ENCODE results near the gene CORO6.
"Not testable (repeated sequence)": the region's sequence is repeated elsewhere in the genome, so short reads cannot be mapped to it uniquely, and the experiment has no call there.

Gene CORO6

DNA sequence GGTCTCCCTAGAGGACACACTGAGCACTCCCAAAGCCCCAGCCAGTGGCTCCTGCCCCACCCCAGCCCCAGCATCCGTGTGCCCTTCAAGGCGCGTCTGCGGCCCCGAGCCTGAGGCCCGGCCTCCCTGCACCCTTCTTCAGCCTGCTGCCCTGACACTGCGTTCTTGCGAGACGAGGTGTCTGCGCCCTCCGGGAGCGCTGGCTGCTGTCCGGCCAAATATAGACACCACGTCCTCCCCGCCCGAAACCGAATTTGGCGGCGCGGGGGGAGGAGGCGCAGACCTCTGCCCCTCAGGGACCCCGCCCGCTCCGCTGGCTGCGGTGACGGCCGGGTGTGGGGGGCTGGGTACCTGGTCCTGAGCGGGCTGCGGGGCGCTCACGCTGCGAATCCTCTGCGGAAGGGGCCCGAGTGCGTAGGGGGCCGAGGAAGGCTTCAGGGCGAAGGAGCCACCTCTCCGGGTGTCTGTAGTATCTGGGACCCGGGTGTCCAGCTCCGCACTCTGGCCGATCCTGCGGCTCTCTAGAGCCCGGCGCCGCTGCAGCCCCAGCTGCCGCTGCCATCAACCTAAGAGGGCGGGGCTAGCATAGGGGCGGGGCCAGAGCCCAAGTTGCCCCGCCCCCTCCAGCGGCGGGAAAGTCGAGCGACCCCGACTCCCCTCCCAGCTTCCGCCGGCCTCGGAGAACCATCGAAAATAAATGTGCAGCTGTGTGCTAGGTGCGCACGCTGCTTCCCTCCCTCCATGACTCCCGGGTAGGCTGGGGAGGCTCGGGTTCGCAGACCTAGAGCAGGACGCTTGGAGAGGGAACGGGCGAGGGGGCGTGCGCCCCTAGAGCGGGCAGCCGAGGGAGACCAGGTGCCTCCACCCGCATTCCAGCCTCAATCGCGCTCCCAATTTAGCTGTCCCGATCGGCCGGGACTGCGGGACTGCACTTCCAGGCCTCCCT, at the start of gene CORO6:
CORO6 (minus strand) TSS at position 576 of the 946 bp plus-strand sequence. CDS start 1,491 bp downstream, outside the sequence.
- peak; percentile 44 for DNase-seq

DNA sequence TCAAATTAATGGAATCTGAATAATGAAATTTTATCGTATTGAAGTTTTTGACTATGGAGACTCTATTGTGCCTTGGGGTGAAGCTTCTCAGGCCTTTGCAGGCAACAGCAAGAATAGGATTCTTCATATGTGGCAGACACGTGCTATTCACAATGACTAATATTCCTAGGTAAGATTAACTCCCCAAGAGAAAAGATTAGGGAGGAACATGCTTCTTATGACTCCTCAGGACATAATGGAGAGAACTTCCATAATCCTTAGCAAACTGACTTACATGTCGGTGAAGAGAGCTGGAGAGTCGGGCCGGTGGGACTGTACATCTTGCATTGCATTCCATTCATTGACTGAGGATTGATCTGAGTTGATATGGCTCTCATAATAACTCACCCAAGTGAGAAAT, 48.9 kb upstream of the CORO6 start:
- no peak for DNase-seq

DNA sequence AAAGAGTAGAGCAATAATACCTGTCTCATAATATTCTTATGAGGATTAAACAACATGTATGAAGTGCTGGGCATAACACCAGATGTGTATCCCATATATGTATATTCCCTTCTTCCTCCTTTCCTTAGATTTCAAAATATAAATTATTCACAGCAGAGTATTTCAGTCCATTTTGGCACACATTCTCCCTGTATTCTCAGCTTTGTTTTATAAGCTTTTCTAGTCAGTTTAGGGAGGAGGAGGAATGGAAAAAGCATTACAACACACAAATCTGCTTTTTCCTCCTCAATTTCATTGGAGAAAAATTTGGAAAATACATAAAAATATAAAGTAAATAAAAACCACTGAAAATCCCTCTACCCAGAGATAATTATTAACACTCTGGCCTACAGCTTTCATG, 46.6 kb upstream of the CORO6 start:
- no peak for DNase-seq

DNA sequence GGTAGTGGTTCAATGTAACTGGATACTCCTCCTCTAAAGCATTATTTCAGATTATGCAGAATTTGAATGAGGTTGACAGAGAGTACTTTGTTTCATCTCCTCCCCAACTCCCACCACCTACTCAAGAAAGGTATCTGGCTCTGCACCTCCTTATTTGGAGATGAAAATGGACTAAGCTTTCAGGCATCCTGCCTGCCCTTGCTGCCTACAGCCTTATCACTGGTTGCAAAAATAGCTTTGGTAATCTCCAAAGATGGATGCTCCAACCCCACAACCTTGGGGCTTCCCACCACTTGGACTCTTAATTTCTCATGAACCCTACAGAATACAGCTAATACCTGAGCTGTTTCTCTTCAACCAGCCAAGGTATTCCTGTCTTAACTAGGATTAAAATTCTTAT, 45.3 kb upstream of the CORO6 start:
- no peak for DNase-seq

DNA sequence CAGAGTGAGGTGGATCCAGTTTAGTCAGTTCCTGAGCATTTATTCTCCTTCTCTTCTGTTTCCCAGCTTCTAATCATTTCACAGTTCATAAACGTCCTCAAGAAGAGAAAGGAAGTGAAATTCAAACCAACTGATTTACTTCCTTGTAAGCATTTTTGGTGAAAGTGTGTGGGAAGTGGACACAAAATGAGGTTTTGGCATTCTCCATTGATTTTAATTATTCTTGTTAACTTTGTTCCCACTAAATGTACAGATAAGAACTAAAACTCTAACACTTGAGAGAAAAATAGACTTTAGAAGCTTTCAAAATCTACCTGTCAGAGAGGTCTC, 42.7 kb upstream of the CORO6 start:
- DNase-seq = no peak

DNA sequence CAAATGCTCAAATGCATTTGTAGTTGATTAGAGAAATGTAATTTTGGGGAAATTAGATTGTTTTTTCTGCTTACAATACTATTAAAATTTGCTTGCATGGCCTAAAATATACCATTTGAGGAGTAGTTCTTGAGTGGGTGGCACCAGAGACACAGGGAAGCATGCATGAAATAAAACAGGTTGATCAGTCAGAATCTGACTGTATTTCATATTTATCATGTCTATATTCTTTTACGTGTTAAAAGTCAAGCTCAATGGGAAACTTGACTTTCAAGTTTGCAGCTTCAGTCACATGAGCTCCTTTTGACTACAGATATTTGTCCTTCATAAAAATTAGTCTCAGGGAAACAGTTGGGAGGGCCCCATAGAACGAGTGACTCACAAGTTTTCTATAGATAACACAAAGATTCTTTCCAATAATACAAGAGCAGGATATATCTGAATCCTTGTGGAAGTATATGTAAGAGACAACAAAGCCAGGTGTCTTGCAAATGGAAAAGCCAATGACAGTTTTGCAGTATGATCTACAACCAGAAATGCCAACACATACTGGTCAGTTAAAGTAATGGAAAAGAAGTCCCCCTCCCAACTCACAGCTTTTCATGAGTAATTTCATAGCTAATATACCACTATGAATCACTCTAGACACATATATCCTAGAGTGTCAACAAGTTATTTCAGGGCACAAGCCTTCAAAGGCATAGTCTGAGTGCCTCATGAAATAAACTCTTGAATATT, 42.2 kb upstream of the CORO6 start:
- peak; percentile 83 for DNase-seq

DNA sequence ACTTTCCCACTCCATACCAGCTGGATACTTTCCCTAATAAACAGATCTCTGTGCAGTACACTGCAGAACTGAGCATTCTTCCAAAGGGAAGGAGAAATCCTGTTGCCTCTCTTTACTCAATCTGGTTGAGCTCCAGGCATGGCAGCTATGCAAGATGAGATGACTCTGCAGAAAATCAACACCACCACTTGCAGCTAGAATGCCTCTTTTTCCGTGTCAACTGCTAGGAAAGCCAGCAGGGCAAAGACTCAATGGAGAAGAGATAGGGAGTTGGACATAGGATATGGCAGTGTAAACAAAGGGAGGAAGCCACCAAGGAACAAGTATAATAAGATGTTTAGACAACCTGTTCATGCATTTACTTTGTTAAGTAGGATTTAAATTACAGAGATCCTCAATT, 40.4 kb upstream of the CORO6 start:
- no peak for DNase-seq

DNA sequence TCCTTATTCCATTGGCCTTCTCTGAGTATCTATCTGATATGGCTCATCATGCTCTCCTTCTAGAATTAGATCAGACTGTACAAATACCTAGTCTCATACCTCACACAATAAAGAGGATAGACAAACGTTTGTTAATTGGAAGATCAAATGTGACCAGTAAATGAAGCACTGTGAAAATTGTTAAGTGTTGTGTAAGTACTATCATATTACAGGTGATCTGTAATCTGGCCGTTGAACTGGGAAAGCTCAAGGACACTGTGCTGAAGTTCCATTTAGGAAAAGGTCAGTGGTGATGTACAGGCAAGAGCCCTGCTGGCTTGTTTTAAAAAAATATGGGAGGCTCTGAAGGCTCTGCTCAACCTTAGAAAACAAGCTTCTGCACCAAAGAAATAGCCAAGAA, 38.5 kb upstream of the CORO6 start:
- no peak for DNase-seq

DNA sequence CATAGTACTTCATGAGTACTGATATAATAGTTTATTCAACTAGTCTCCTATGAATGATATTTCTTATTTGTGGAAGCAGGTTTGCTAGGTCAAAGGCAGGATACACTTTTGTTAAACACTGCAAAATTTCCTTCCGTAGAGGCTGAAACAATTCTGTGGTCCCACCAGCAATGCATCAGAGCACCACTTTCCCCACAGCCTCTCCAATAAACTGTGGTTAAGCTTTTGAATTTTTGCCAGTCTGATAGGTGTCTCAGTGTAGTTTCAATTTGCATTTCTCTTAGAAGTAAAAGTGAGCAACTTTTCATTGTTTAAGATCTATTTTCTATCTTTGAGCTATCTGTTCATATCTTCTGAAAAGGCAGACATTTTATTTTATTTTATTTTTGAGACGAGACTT, 36.4 kb upstream of the CORO6 start:
- DNase-seq = no peak

DNA sequence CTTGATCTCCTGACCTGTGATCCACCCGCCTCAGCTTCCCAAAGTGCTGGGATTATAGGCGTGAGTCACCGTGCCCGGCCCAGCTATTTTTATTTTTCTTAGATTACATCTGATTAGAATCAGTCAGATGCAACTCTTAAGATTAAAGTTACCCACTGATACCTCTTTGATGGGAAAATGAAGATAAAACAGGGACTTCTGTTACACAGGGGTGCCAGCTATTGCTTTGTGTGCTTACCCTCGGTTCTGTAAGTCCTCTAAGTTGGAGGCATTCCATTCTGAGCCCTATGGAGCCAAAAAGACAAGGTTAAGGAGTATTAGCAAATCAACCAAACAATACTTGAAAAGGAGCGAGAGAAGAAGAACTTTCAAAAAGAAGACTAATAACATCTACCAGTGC, 32.6 kb upstream of the CORO6 start:
- DNase-seq = no peak

DNA sequence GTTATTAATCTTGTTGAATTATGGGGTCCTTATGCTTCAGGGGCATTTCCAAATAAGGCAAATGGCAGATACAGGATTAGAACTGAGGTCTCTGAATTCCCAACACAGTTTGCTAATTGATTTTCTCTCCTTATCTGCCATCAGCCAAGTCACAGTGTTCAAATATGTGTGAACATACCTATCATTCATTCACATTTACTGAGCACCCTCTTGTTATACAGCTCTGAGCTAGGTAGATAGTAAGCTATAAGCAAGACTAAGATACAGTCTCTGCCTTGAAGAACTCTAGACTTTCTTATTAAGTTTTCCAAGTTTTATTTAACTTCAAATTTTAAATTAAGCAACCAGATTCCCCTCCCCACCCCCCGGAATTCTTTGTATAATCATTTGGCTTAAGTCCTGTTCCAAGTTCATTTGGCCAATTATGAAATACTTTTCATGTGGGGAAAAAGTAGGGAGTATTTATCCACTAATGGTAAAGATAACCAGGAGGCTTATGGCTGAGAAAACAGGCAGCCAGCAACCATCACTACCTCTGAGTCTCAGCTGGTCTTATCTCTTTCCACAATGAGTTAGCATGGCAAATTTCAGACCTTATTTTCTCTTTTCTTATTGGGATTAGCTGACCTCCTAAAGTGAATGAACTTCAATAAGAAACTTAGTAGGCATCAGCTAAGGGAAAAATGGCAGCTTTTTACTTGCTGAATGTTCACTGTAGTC, 31.4 kb upstream of the CORO6 start:
- DNase-seq = no peak

DNA sequence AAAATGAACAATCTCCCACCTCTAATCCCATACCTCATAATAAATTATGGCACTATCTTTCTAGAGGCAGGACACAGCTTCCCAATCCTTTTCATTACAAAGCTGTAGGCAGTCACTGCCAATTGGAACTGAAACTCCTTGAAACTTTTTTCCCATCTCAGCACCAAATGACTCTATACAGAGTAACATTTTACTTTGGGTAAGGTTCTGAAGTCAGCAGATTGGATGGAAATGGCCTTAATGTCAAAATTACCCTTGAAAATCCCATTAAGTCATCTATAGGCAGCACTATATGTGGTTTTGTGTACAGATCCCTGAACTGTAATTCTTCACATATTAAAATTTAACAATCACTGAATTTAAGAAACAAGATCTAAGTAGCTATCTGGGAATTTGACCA, 30.3 kb upstream of the CORO6 start:
- no peak for DNase-seq

DNA sequence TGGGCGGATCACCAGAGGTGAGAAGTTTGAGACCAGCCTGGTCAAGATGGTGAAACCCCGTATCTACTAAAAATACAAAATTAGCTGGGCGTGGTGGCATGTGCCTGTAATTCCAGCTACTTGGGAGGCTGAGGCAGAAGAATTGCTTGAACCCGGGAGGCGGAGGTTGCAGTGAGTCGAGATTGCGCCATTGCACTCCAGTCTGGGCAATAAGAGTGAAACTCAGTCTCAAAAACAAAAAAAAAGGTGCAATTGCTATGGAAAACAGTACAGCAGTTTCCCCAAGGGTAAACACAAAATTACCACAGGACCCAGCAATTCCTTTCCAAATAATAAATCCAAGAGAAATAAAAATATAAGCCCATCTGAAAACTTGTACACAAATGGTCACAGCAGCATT, 29.2 kb upstream of the CORO6 start:
- not testable (repeated sequence) for DNase-seq

DNA sequence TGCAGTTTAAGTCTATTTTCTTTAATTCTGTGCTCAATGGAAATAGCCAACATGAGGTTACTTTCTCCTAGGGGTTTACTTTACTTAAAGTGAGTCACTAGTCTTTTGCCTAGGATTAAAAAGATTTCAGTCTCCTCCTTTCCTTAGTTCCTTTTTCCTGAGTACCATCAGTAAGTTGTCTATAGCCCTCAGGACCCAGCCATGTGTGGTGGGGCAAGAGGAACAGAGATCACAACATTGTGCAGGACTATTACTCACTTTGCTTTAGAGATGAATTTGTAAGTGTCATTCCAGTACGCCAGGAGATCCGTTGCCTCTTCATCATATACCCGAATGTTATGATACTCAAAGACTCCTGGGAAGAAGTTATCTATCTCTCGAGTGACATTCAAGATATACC, 27.7 kb upstream of the CORO6 start:
- DNase-seq = no peak

DNA sequence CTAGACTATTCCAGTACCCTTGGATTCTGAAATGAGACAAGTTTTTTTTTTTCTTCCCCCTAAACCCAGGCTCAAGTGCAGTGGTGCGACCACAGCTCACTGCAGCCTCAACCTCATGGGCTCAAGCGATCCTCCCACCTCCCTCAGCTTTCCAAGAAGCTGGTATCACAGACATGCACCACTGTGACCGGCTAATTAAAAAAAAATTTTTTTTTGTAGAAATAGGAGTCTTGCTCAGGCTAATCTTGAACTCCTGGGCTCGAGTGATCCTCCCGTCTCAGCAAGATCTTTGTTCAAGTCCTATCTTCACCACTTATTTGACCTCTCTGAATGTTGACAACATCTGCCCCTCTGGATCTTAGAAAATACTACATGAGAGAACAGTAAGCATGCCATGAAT, 26.6 kb upstream of the CORO6 start:
- DNase-seq = no peak

DNA sequence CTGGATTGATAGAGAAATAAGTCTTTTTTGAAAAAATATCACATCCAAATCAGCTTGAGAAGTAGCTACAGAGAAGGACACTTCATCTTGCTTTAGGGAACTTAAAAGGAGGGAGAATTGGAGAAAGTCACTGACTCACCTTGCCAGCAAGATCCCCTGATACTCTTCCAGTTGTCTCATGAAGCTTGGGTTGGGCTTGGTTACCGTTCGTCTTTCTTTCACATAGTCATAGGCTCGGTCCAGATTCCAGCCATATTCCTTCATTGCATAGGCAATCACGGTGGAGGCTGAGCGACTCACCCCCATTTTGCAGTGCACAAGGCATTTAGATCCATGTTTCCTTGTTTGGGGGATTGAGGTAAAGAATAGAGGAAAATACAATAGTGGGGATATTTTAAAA, 25.3 kb upstream of the CORO6 start:
- no peak for DNase-seq

DNA sequence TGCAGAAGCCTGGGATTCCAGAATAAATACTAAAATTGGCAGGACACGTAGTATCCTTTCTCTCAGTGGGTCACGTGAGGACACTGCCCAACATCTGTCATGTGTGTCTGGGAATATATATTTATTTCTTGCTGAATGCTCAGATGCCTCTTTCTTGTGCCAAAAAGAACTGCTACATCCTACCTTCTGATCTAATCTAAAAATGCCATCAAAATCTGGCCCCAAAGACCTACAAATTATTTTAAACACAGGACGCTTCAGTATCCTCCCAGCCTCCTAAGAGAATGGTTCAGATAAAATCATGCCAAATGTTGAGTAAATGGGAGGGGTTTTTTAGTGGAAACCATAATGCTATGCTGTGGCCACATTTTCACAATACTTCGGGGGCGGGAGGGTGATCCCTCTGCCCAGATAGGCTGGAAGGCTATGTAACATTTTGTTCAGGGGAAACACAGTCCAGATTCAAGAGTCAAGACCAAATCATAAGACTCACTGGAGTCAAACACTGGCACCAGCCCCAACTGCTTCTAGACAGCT, 22.9 kb upstream of the CORO6 start:
- DNase-seq = peak; percentile 59

DNA sequence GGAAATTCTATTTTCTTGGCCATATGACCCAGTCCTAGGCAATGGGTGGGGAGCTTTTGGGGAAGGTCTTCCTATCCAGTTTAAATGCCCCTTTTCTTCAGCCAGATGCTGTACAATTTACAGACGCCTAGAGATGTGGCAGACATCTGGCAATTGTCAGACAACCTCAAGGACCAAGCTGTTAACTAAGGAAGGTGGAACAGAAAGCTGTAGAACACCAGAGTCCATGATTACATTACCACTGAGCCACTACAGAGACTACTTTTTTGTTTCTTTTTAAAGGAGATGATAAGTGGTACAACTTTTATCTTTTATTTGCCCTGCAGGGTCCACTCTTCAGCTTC, 21.1 kb upstream of the CORO6 start:
- DNase-seq = no peak

DNA sequence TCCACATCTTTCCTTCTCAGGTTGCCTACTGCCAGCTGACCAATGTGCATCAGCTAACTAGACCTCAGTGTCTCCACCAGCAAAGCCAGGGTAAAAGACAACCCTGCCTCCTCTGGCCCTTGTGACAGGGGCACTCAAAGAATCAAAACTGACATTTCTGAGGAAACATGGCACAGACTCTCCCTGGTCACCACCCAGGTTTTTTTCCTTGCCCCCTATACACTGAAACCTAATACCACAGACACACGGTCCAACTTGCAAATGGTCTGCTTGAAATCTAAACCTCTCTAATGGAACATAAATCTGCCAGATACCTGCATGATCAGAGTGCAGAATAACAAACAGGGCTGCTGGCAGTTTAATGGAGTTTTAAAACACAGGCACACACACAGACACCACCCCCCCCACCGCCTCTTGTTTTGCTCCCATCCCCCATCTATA, 19.5 kb upstream of the CORO6 start:
- no peak for DNase-seq

DNA sequence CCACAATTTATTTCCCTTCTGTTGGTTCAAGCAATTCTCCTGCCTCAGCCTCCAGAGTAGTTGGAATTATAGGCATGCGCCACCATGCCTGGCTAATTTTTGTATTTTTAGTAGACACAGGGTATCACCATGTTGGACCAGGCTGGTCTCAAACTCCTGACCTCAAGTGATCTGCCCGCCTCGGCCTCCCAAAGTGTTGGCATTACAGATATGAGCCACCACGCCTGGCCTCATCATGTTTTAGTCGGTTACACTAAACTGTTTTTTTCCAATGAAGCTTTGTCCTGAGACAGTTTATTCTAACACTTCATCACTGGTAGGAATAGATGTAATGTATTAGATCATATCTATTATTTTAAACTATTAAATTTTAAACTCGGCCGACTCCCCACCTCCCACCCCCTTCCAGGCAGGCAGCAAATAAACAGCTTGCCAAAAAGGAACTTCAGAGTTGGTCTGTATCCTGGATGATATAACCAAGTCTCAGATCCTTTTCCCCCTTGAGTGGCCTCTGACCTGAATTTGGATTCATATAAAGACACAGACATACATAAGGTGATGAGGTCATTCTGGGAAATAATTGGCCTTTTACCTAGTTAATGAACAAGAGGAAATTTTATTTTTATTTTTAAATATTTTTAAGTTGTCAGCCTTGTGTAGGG, 18.4 kb upstream of the CORO6 start:
- no peak for DNase-seq

DNA sequence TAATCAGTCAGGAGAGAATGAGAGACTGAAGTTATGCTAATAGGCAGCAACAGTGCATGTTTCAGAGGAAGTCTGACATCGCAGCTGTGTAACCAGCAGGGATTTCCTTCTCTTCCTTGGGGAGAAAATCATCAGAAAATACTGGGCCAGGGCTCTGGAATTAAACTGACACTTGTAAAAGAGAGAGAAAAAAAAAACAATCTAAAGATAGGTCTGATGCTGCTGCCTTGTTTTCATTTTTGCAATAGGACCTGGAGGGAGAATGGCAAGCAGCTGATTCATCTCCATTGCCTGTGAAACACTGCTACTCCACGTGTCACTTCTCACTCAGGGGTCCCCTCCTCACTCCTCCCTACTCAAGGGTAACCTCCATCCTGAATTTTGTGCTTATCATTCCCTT, 17.7 kb upstream of the CORO6 start:
- peak; percentile 18 for DNase-seq

DNA sequence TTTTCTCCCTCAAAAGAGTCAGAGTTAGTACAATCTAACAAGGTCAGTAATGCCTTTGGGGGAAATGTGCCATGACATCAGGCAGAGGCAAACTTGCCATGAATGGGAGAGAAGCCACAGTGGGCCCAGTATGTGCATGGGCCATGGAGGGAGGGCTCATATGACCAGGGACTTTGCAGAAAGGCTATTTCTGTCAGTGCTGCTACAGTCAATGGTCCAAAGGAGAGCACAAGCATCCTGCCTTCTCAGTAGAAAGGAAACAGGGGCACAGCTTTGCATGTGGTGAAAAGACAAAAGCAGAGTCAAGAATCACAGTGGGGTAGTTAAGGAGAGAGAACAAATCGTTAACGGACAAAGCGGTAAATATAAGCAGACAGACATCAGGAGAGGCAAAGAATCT, 11.2 kb upstream of the CORO6 start:
- no peak for DNase-seq

DNA sequence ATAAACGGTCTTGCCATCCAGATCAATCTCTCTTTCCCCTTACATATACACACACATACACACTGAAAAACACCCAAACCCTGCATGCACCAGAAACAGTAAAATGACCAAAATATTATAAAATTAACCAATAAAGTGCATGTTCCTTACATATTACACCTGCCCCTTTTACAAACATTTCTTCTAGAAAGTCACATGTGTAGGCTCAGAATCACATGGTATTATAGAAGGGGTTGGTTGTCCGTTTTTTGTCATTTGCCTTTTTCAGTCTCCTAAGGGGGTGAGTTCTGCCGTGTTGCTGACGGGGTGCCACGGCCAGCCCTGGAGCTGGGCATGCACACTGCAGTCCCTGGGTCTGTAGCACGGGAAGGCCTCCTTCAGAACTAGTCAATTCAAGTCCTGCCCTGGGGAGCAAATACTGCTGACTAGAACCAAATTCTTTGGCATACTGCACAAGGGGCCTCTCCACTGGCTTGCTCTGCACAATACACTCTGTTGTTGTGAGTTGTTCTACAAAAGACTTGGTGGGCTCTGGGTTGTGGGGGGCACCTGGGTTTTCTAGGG, 8.0 kb upstream of the CORO6 start:
- no peak for DNase-seq

Measured in HCEC 1CT (cell line).